NT2/D1 (cell line): ENCODE data around the gene RBM4.
"Not testable (repeated sequence)": the region's sequence is repeated elsewhere in the genome, so short reads cannot be mapped to it uniquely, and the experiment has no call there.

Experiments
- DNase-seq: peaks from one replicate; pipeline ENCODE4 v3.0.0-alpha.2; 2011; ENCODE audit warnings: low read depth, low spot score
- H3K27me3 ChIP-seq: 2 replicates; pipeline ENCODE4 v1.6.0; 2011; ENCODE audit warnings: mild to moderate bottlenecking; ENCODE audit not compliant: insufficient read length, insufficient read depth
- H3K36me3 ChIP-seq: 2 replicates; pipeline ENCODE4 v1.6.1; 2011; ENCODE audit warnings: mild to moderate bottlenecking, low read length, mixed read lengths; ENCODE audit not compliant: insufficient read depth, insufficient read length
- H3K4me1 ChIP-seq: 2 replicates; pipeline ENCODE4 v1.5.1; 2011; ENCODE audit not compliant: insufficient read depth, insufficient read length
- H3K4me3 ChIP-seq: 2 replicates; pipeline ENCODE4 v1.5.1; 2011; ENCODE audit warnings: low read depth; ENCODE audit not compliant: insufficient read length
- H3K9ac ChIP-seq: 2 replicates; pipeline ENCODE4 v1.6.0; 2011; ENCODE audit warnings: low read depth; ENCODE audit not compliant: insufficient read length
- H3K9me3 ChIP-seq: 2 replicates; pipeline ENCODE4 v1.5.1; 2011; ENCODE audit warnings: mild to moderate bottlenecking, low read length; ENCODE audit not compliant: insufficient read depth
- SUZ12 ChIP-seq: IDR thresholded peaks from 2 replicates; pipeline ENCODE4 v1.6.1; 2011; ENCODE audit not compliant: insufficient read length, insufficient read depth; ENCODE audit errors: extremely low read depth
- YY1 ChIP-seq: IDR thresholded peaks from 2 replicates; pipeline ENCODE4 v1.6.1; 2011; ENCODE audit not compliant: insufficient read length, insufficient read depth
- ZNF274 ChIP-seq: IDR thresholded peaks from 2 replicates; pipeline ENCODE4 v1.6.1; 2011; ENCODE audit warnings: mild to moderate bottlenecking, low read depth, low read length

The RBM4 gene

GRCh38 chr11:66595245-66595904 is 43.1 kb upstream of the RBM4 start:
- Histone ChIP-seq H3K4me3 (no peak overlapping the region), H3K4me1 (peaks cover 8% of the 10 kb centered on the region), H3K9ac (no peak overlapping the region), H3K27me3 (peaks cover 8% of the 10 kb centered on the region), H3K9me3 (peaks cover 30% of the 10 kb centered on the region), H3K36me3 (peaks cover 34% of the 10 kb centered on the region)
- TF ChIP-seq ZNF274 (no peak), SUZ12 (no peak), YY1 (no peak)
- DNase-seq, result no peak

GRCh38 chr11:66598993-66599392 is 39.5 kb upstream of the RBM4 start:
- TF ChIP-seq ZNF274, result no peak
- no peak for TF ChIP-seq SUZ12
- no peak for TF ChIP-seq YY1
- DNase-seq, result no peak
- Histone ChIP-seq H3K36me3 (peaks cover 57% of the 10 kb centered on the region), H3K9me3 (no peaks in the 10 kb centered on the region), H3K4me3 (no peak overlapping the region), H3K27me3 (no peaks in the 10 kb centered on the region), H3K4me1 (peaks cover 6% of the 10 kb centered on the region), H3K9ac (no peak overlapping the region)

GRCh38 chr11:66600219-66600618 is 38.3 kb upstream of the RBM4 start:
- Histone ChIP-seq H3K4me1 (peaks cover 6% of the 10 kb centered on the region), H3K36me3 (peaks cover 67% of the 10 kb centered on the region), H3K9me3 (no peaks in the 10 kb centered on the region), H3K9ac (no peak overlapping the region), H3K4me3 (no peak overlapping the region), H3K27me3 (no peaks in the 10 kb centered on the region)
- TF ChIP-seq YY1, result no peak
- no peak for TF ChIP-seq SUZ12
- no peak for TF ChIP-seq ZNF274
- no peak for DNase-seq

GRCh38 chr11:66600631-66601233 is 37.8 kb upstream of the RBM4 start:
- Histone ChIP-seq H3K4me1 (peaks cover 6% of the 10 kb centered on the region), H3K36me3 (peaks cover 69% of the 10 kb centered on the region), H3K27me3 (no peaks in the 10 kb centered on the region), H3K4me3 (no peak overlapping the region), H3K9me3 (no peaks in the 10 kb centered on the region), H3K9ac (no peak overlapping the region)
- TF ChIP-seq YY1, result no peak
- no peak for TF ChIP-seq ZNF274
- no peak for TF ChIP-seq SUZ12
- no peak for DNase-seq

GRCh38 chr11:66603072-66603471 is 35.4 kb upstream of the RBM4 start:
- Histone ChIP-seq H3K27me3 (no peaks in the 10 kb centered on the region), H3K4me3 (no peak overlapping the region), H3K9ac (no peak overlapping the region), H3K36me3 (peaks cover 76% of the 10 kb centered on the region), H3K4me1 (peaks cover 6% of the 10 kb centered on the region), H3K9me3 (no peaks in the 10 kb centered on the region)
- DNase-seq, result no peak
- TF ChIP-seq YY1, result no peak
- TF ChIP-seq SUZ12, result no peak
- no peak for TF ChIP-seq ZNF274

- DNase-seq, result no peak
- H3K9me3 ChIP-seq, result no peaks in the 10 kb centered on the region
- no peak for TF ChIP-seq ZNF274
- TF ChIP-seq SUZ12, result no peak
- no peak for TF ChIP-seq YY1
- no peaks in the 10 kb centered on the region for H3K27me3 ChIP-seq
- peaks cover 6% of the 10 kb centered on the region for H3K4me1 ChIP-seq
- no peak overlapping the region for H3K4me3 ChIP-seq
- peaks cover 71% of the 10 kb centered on the region for H3K36me3 ChIP-seq
- no peak overlapping the region for H3K9ac ChIP-seq
These were observed 34.3 kb upstream of the RBM4 start for GRCh38 chr11:66604155-66604554.

GRCh38 chr11:66606608-66607007 is 31.9 kb upstream of the RBM4 start:
- H3K27me3 ChIP-seq, H3K9me3 ChIP-seq, H3K9ac ChIP-seq, H3K4me3 ChIP-seq, DNase-seq, H3K4me1 ChIP-seq: not testable (repeated sequence)
- peaks cover 55% of the 10 kb centered on the region for H3K36me3 ChIP-seq
